CD14-positive monocyte (primary cell): ENCODE results near the gene PLA2G4F. TPM values are rescaled to one million over a fixed set of nuclear protein-coding genes. Genes with fewer than 3 reads are reported as not detected.

Experiments used
- DNase-seq, 3 donors: peaks; one replicate each; pipeline ENCODE4 v3.0.0-alpha.2; 2011 to 2022
- H2AFZ ChIP-seq: 2 replicates; pipeline ENCODE4 v1.6.0; 2012; ENCODE audit warnings: mild to moderate bottlenecking, low read depth, low read length, inconsistent platforms; ENCODE audit not compliant: insufficient read depth, poor library complexity, severe bottlenecking
- H3K27ac ChIP-seq, 2 donors: 1 replicate in 1 of 2; 2 replicates in 1 of 2; pipeline ENCODE4 v1.5.1; 2012 to 2013; ENCODE audit warnings: low read length in 2 of 2, control low read depth in 1 of 2, inconsistent platforms in 1 of 2, low read depth in 1 of 2, mild to moderate bottlenecking in 1 of 2
- H3K27me3 ChIP-seq, 2 donors: one replicate each; pipeline versions ENCODE4 v1.6.0 to v1.6.1; 2011 to 2013; ENCODE audit warnings: low read length in 2 of 2; ENCODE audit not compliant: control insufficient read depth in 2 of 2, insufficient read depth in 2 of 2
- H3K36me3 ChIP-seq, 2 donors: replicated peaks in 1 of 2; 1 replicate in 1 of 2; 2 replicates in 1 of 2; pipeline versions ENCODE4 v1.5.1 to v1.6.1; 2012 to 2013; ENCODE audit warnings: low read length in 2 of 2, control low read depth in 1 of 2, inconsistent platforms in 1 of 2, mild to moderate bottlenecking in 1 of 2; ENCODE audit not compliant: insufficient read depth in 2 of 2, control insufficient read depth in 1 of 2
- H3K4me1 ChIP-seq, 2 donors: 1 replicate in 1 of 2; 2 replicates in 1 of 2; pipeline versions ENCODE4 v1.5.1 to v1.6.1; 2012 to 2013; ENCODE audit warnings: low read length in 2 of 2, control low read depth in 1 of 2, inconsistent platforms in 1 of 2, mild to moderate bottlenecking in 1 of 2, moderate library complexity in 1 of 2; ENCODE audit not compliant: insufficient read depth in 2 of 2, control insufficient read depth in 1 of 2
- H3K4me2 ChIP-seq: replicated peaks from 2 replicates; pipeline ENCODE3; 2012; ENCODE audit warnings: low read length, moderate library complexity, mild to moderate bottlenecking; ENCODE audit not compliant: poor library complexity, severe bottlenecking; ENCODE audit errors: extremely low read depth
- H3K4me3 ChIP-seq, 3 experiments: fragments of 200-600 bp in 1 of 3; sonication (generic) in 1 of 3; replicated peaks in 1 of 3; 1 replicate in 2 of 3; 2 replicates in 1 of 3; pipeline ENCODE4 v1.5.1; 2011 to 2013; ENCODE audit warnings: low read length in 3 of 3, mild to moderate bottlenecking in 3 of 3, control low read depth in 2 of 3, low read depth in 2 of 3, inconsistent platforms in 1 of 3, moderate library complexity in 1 of 3
- H3K79me2 ChIP-seq: 2 replicates; pipeline ENCODE4 v1.6.0; 2012; ENCODE audit warnings: mild to moderate bottlenecking, control low read depth, inconsistent platforms, low read length, moderate library complexity; ENCODE audit not compliant: insufficient read depth
- H3K9ac ChIP-seq: 2 replicates; pipeline ENCODE4 v1.6.0; 2017; ENCODE audit warnings: low read length, mild to moderate bottlenecking; ENCODE audit not compliant: insufficient read depth, poor library complexity, severe bottlenecking
- H3K9me3 ChIP-seq, 2 donors: replicated peaks in 1 of 2; 1 replicate in 1 of 2; 2 replicates in 1 of 2; pipeline versions ENCODE4 v1.5.1 to v1.6.1; 2012 to 2013; ENCODE audit warnings: low read length in 2 of 2, control low read depth in 1 of 2; ENCODE audit not compliant: control insufficient read depth in 1 of 2, insufficient read depth in 1 of 2
- H4K20me1 ChIP-seq: 2 replicates; pipeline ENCODE4 v1.6.0; 2012; ENCODE audit warnings: mild to moderate bottlenecking, low read length, control low read depth, moderate library complexity; ENCODE audit not compliant: insufficient read depth
- H3K27ac Mint-ChIP-seq, 7 donors: one replicate each; pipeline ENCODE4 v1.8.0; 2020; ENCODE audit warnings: mild to moderate bottlenecking in 7 of 7, mixed read lengths in 7 of 7, moderate library complexity in 6 of 7, inconsistent platforms in 2 of 7
- H3K27me3 Mint-ChIP-seq, 3 donors: one replicate each; pipeline ENCODE4 v1.8.0; 2021 to 2022; ENCODE audit warnings: low read depth in 3 of 3, mild to moderate bottlenecking in 3 of 3, mixed read lengths in 3 of 3, moderate library complexity in 3 of 3, inconsistent platforms in 1 of 3
- H3K36me3 Mint-ChIP-seq, 2 donors: one replicate each; pipeline ENCODE4 v1.8.0; 2020; ENCODE audit warnings: mixed read lengths in 2 of 2, inconsistent platforms in 1 of 2, mild to moderate bottlenecking in 1 of 2
- H3K4me1 Mint-ChIP-seq: one replicate; pipeline ENCODE4 v1.8.0; 2020; ENCODE audit warnings: mild to moderate bottlenecking, mixed read lengths
- H3K4me3 Mint-ChIP-seq, 2 donors: one replicate each; pipeline ENCODE4 v1.8.0; 2020; ENCODE audit warnings: mild to moderate bottlenecking in 2 of 2, mixed read lengths in 2 of 2, moderate library complexity in 1 of 2
- H3K9me3 Mint-ChIP-seq, 7 donors: one replicate each; pipeline ENCODE4 v1.8.0; 2020 to 2022; ENCODE audit warnings: mixed read lengths in 7 of 7, mild to moderate bottlenecking in 6 of 7, moderate library complexity in 6 of 7, inconsistent platforms in 2 of 7
- WGBS: methylation state at CpG from one replicate; pipeline ENCODE4 v1.1.5; 2013; ENCODE audit warnings: missing lambda C conversion rate; ENCODE audit not compliant: insufficient coverage; 5-methylcytosine and 5-hydroxymethylcytosine counted together
- intact Hi-C, 2 donors: fragments of 100-400 bp; cut with micrococcal nuclease; formaldehyde crosslinking; loops; one replicate each; pipeline versions ENCODE4 v1.15.0 to v1.15.1; 2023
- polyA plus RNA-seq, 3 donors: library from polyadenylated mRNA; depleted of rRNA in 1 of 3; unstranded in 2 of 3; stranded (reverse) in 1 of 3; fragments of 300-500 nt in 2 of 3; fragments of >200 nt in 1 of 3; fragmentation: Illumina TruSeq in 2 of 3; gene quantifications; 1 replicate in 2 of 3; 2 replicates in 1 of 3; pipeline ENCODE4 v1.2.3, GENCODE V29; 2012 to 2021
- TF ChIP-seq, protein P1 (sequence below): fragments of 200-600 bp; IDR thresholded peaks from one replicate; pipeline ENCODE4 v1.8.0; 2022; ENCODE audit warnings: antibody characterized with exemption, mild to moderate bottlenecking

Gene PLA2G4F
- polyA plus RNA-seq, 3 donors, result not detected

- Histone ChIP-seq H2AFZ (no peak overlapping the region), H4K20me1 (no peaks in the 10 kb centered on the region), H3K4me1 (peaks cover 11 to 12% of the 10 kb centered on the region in 2 donors), H3K36me3 (peaks cover 82 to 97% of the 10 kb centered on the region in 2 donors), H3K9ac (no peak overlapping the region), H3K27me3 (no peaks in the 10 kb centered on the region), H3K4me3 (no peak overlapping the region), H3K79me2 (no peaks in the 10 kb centered on the region), H3K4me2 (no peak overlapping the region), H3K27ac (no peak overlapping the region), H3K9me3 (no peaks in the 10 kb centered on the region)
- DNase-seq, result no peak
- H3K9me3 Mint-ChIP-seq, result no peaks in the 10 kb centered on the region
- no peak overlapping the region for H3K4me3 Mint-ChIP-seq
- WGBS, result 100% methylated on average over 3 of the region's 5 CpGs
- intact Hi-C loops, result no loop called here
- no peak overlapping the region for H3K27ac Mint-ChIP-seq
- H3K36me3 Mint-ChIP-seq, result peaks cover 80 to 96% of the 10 kb centered on the region in 2 donors
- TF ChIP-seq, protein P1, sequence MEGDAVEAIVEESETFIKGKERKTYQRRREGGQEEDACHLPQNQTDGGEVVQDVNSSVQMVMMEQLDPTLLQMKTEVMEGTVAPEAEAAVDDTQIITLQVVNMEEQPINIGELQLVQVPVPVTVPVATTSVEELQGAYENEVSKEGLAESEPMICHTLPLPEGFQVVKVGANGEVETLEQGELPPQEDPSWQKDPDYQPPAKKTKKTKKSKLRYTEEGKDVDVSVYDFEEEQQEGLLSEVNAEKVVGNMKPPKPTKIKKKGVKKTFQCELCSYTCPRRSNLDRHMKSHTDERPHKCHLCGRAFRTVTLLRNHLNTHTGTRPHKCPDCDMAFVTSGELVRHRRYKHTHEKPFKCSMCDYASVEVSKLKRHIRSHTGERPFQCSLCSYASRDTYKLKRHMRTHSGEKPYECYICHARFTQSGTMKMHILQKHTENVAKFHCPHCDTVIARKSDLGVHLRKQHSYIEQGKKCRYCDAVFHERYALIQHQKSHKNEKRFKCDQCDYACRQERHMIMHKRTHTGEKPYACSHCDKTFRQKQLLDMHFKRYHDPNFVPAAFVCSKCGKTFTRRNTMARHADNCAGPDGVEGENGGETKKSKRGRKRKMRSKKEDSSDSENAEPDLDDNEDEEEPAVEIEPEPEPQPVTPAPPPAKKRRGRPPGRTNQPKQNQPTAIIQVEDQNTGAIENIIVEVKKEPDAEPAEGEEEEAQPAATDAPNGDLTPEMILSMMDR, result no peak
- peaks cover 13% of the 10 kb centered on the region for H3K4me1 Mint-ChIP-seq
- no peaks in the 10 kb centered on the region for H3K27me3 Mint-ChIP-seq
These were observed 19.2 kb upstream of the PLA2G4F start for GRCh38 chr15:42175671-42176070.

DNA sequence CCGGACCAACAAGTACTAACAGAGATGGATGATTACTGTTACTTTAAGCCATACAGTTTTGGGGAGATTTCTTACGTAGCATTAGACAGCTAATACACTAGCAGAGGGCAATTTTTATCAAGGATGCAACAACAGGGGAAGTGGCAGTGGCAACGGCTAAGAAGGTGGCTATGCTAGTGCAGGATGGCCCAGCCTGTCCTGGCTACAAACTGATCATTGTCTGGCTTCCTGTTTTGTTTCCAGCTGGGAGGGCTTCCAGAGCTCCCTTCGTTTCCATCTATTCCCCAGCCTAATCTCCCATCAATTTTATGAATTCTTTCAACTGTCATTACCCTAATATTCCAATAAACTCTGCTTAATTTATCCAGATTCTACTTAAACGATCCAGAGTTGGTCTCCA, 16.0 kb upstream of the PLA2G4F start:
- DNase-seq, result no peak
- H3K36me3 Mint-ChIP-seq, result peaks cover 76 to 96% of the 10 kb centered on the region in 2 donors
- TF ChIP-seq, protein P1, result no peak

More for the DNA sequence above, 16.0 kb upstream of the PLA2G4F start:
- H3K9me3 Mint-ChIP-seq, result no peaks in the 10 kb centered on the region
- 93% methylated on average over 3 of the region's 5 CpGs for whole genome bisulfite sequencing
- peak overlapping the region in 4 of 7 donors; percentile 22 to 77 (median 38) for H3K27ac Mint-ChIP-seq
- Histone ChIP-seq H4K20me1 (no peaks in the 10 kb centered on the region), H3K36me3 (peaks cover 77 to 99% of the 10 kb centered on the region in 2 donors), H2AFZ (no peak overlapping the region), H3K27me3 (no peaks in the 10 kb centered on the region), H3K4me2 (no peak overlapping the region), H3K4me3 (no peak overlapping the region), H3K9ac (no peak overlapping the region), H3K9me3 (no peaks in the 10 kb centered on the region), H3K4me1 (peaks cover 12 to 17% of the 10 kb centered on the region in 2 donors), H3K27ac (peak overlapping the region in 1 of 2 donors; percentile 70), H3K79me2 (no peaks in the 10 kb centered on the region)
- no peaks in the 10 kb centered on the region for H3K27me3 Mint-ChIP-seq
- intact Hi-C loops, result no loop called here
- peaks cover 20% of the 10 kb centered on the region for H3K4me1 Mint-ChIP-seq
- H3K4me3 Mint-ChIP-seq, result no peak overlapping the region
